CD4-positive, alpha-beta T cell (primary cell): ENCODE measurements around the gene DHX30. TPM values are rescaled to one million over a fixed set of nuclear protein-coding genes. Genes with fewer than 3 reads are reported as not detected.

Experiments used
- ATAC-seq: fragments of 200-7000 bp; cut with Tn5 transposase; one replicate; pipeline ENCODE4 v1.10.0; 2022; ENCODE audit warnings: mild to moderate bottlenecking; ENCODE audit not compliant: poor library complexity
- CTCF ChIA-PET: fragments of 350-600 bp; sonication (Branson Sonifier 250); formaldehyde crosslinking; loops from one replicate; lab custom pipeline; 2021; ENCODE audit warnings: antibody characterized with exemption, inconsistent platforms; lab: Charles Lee
- POLR2A ChIA-PET: fragments of 350-600 bp; sonication (Branson Sonifier 250); formaldehyde crosslinking; loops from one replicate; lab custom pipeline; 2021; ENCODE audit warnings: antibody characterized with exemption, inconsistent platforms; lab: Charles Lee
- DNase-seq, 14 experiments: peaks; one replicate each; pipeline ENCODE4 v3.0.0-alpha.2; 2013 to 2020; ENCODE audit warnings: mixed read lengths in 2 of 14
- H3K27ac ChIP-seq, 2 donors: one replicate each; pipeline versions ENCODE4 v1.5.1 to v1.7.0; 2013; ENCODE audit warnings: low read length in 2 of 2, low read depth in 1 of 2, mild to moderate bottlenecking in 1 of 2
- H3K27me3 ChIP-seq, 2 experiments: 1 replicate in 1 of 2; 2 replicates in 1 of 2; pipeline versions ENCODE4 v1.6.1 to v1.7.0; 2013; ENCODE audit warnings: low read length in 2 of 2, control low read depth in 1 of 2, mild to moderate bottlenecking in 1 of 2, moderate library complexity in 1 of 2; ENCODE audit not compliant: insufficient read depth in 2 of 2, control insufficient read depth in 1 of 2
- H3K36me3 ChIP-seq: one replicate; pipeline ENCODE4 v1.6.1; 2013; ENCODE audit warnings: low read length, control low read depth; ENCODE audit not compliant: insufficient read depth
- H3K4me1 ChIP-seq: one replicate; pipeline ENCODE4 v1.6.1; 2013; ENCODE audit warnings: low read length, control low read depth; ENCODE audit not compliant: insufficient read depth
- H3K4me3 ChIP-seq: one replicate; pipeline ENCODE4 v1.5.1; 2013; ENCODE audit warnings: mild to moderate bottlenecking, low read length, moderate library complexity
- H3K9me3 ChIP-seq, 2 experiments: 1 replicate in 1 of 2; 2 replicates in 1 of 2; pipeline versions ENCODE4 v1.6.1 to v1.7.0; 2013; ENCODE audit warnings: low read length in 2 of 2, mild to moderate bottlenecking in 2 of 2, control low read depth in 1 of 2, moderate library complexity in 1 of 2; ENCODE audit not compliant: control insufficient read depth in 1 of 2, insufficient read depth in 1 of 2
- H3K27ac Mint-ChIP-seq: one replicate; pipeline ENCODE4 v1.8.0; 2020; ENCODE audit warnings: mixed read lengths
- H3K27me3 Mint-ChIP-seq: one replicate; pipeline ENCODE4 v1.8.0; 2021; ENCODE audit warnings: mixed read lengths
- H3K36me3 Mint-ChIP-seq: one replicate; pipeline ENCODE4 v1.8.0; 2021; ENCODE audit warnings: low read depth, mixed read lengths
- H3K4me1 Mint-ChIP-seq: one replicate; pipeline ENCODE4 v1.8.0; 2021; ENCODE audit warnings: low read depth, mixed read lengths
- H3K4me3 Mint-ChIP-seq: one replicate; pipeline ENCODE4 v1.8.0; 2020; ENCODE audit warnings: mild to moderate bottlenecking, mixed read lengths
- H3K9me3 Mint-ChIP-seq: one replicate; pipeline ENCODE4 v1.8.0; 2020; ENCODE audit warnings: mixed read lengths
- intact Hi-C, 2 experiments: fragments of 100-400 bp; cut with DNase I in 1 of 2; cut with micrococcal nuclease in 1 of 2; formaldehyde crosslinking; loops; one replicate each; pipeline versions ENCODE4 v1.15.1 to v1.9.0; 2023 to 2025; cut with DNase I, micrococcal nuclease
- total RNA-seq, 174 experiments: library from RNA in 2 of 174; stranded (reverse) in 2 of 174; gene quantifications; one replicate each; pipeline ENCODE4 v1.2.3 and lab custom pipeline; 2021 to 2026
- TF ChIP-seq, protein P1 (sequence below): fragments of 200-600 bp; IDR thresholded peaks from one replicate; pipeline ENCODE4 v1.8.0; 2022; ENCODE audit warnings: antibody characterized with exemption, mild to moderate bottlenecking

The DHX30 gene
- total RNA-seq, 2 experiments from 2014 or later: 75.1 to 75.6 TPM

DNA sequence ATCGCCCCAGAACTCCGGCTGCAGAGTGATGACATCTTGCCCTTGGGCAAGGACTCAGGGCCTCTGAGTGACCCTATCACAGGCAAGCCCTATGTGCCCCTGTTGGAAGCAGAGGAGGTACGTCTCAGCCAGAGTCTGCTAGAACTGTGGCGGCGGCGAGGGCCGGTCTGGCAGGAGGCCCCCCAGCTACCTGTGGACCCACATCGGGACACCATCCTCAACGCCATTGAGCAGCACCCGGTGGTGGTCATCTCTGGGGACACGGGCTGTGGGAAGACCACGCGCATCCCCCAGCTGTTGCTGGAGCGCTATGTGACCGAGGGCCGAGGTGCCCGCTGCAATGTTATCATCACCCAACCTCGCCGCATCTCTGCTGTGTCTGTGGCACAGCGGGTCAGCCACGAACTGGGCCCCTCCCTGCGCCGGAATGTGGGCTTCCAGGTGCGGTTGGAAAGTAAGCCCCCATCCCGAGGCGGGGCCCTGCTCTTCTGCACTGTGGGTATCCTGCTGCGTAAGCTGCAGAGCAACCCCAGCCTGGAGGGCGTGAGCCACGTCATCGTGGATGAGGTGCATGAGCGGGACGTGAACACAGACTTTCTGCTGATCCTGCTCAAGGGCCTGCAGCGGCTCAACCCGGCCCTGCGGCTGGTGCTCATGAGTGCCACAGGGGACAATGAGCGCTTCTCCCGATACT is 43.4 kb downstream of the DHX30 start:
- Mint-ChIP-seq H3K27me3 (no peaks in the 10 kb centered on the region), H3K36me3 (peaks cover 89% of the 10 kb centered on the region), H3K9me3 (no peaks in the 10 kb centered on the region), H3K4me1 (no peaks in the 10 kb centered on the region), H3K27ac (no peak overlapping the region), H3K4me3 (no peak overlapping the region)
- H3K27ac ChIP-seq: no peak overlapping the region
- ChIA-PET CTCF (no interaction called here), POLR2A (no interaction called here)
- H3K4me1 ChIP-seq: no peaks in the 10 kb centered on the region
- no peaks in the 10 kb centered on the region for H3K27me3 ChIP-seq
- DNase-seq (no peak), ATAC-seq (no peak)
- H3K4me3 ChIP-seq: no peak overlapping the region
- peaks cover 94% of the 10 kb centered on the region for H3K36me3 ChIP-seq
- intact Hi-C loops: no loop called here
- H3K9me3 ChIP-seq: no peaks in the 10 kb centered on the region
- TF ChIP-seq, protein P1, sequence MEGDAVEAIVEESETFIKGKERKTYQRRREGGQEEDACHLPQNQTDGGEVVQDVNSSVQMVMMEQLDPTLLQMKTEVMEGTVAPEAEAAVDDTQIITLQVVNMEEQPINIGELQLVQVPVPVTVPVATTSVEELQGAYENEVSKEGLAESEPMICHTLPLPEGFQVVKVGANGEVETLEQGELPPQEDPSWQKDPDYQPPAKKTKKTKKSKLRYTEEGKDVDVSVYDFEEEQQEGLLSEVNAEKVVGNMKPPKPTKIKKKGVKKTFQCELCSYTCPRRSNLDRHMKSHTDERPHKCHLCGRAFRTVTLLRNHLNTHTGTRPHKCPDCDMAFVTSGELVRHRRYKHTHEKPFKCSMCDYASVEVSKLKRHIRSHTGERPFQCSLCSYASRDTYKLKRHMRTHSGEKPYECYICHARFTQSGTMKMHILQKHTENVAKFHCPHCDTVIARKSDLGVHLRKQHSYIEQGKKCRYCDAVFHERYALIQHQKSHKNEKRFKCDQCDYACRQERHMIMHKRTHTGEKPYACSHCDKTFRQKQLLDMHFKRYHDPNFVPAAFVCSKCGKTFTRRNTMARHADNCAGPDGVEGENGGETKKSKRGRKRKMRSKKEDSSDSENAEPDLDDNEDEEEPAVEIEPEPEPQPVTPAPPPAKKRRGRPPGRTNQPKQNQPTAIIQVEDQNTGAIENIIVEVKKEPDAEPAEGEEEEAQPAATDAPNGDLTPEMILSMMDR: no peak

DNA sequence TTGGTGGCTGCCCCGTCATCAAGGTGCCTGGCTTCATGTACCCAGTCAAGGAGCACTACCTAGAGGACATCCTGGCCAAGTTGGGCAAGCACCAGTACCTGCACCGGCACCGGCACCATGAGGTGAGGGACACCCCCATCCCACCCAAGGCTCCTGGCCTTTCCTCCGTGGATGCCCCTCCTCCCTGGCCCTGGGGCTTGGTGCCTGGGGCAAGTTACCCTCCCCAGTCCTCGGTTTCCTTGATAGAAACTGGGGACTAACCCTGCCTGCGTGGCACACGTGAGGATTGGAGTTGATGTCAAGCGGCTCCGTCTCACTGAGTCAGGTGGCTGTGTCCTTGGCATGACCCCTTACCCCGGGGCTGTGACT is 43.9 kb downstream of the DHX30 start:
- ChIA-PET CTCF (no interaction called here), POLR2A (no interaction called here)
- intact Hi-C loops: no loop called here
- TF ChIP-seq, protein P1: no peak
- Histone ChIP-seq H3K27ac (no peak overlapping the region), H3K36me3 (peaks cover 94% of the 10 kb centered on the region), H3K27me3 (no peaks in the 10 kb centered on the region), H3K4me1 (no peaks in the 10 kb centered on the region), H3K4me3 (no peak overlapping the region), H3K9me3 (no peaks in the 10 kb centered on the region)
- H3K4me3 Mint-ChIP-seq: no peak overlapping the region
- no peaks in the 10 kb centered on the region for H3K4me1 Mint-ChIP-seq
- no peak for DNase-seq
- no peaks in the 10 kb centered on the region for H3K9me3 Mint-ChIP-seq
- no peak overlapping the region for H3K27ac Mint-ChIP-seq
- H3K27me3 Mint-ChIP-seq: no peaks in the 10 kb centered on the region
- peaks cover 88% of the 10 kb centered on the region for H3K36me3 Mint-ChIP-seq
- no peak for ATAC-seq

DNA sequence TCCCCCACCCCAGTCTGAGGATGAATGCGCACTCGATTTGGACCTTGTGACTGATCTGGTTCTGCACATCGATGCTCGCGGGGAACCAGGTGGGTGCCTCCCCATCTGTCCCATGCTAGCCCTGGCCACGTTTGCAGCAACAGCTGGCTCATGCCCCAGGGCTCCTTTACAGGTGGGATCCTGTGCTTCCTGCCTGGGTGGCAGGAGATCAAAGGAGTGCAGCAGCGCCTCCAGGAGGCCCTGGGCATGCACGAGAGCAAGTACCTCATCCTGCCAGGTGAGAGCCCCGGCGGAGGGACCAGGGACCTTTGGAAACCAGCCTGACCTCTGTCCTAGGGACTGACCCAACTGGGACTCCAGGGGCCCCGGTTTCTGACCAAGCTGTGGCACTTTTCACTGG is 44.3 kb downstream of the DHX30 start:
- no peaks in the 10 kb centered on the region for H3K4me1 Mint-ChIP-seq
- H3K4me1 ChIP-seq: no peaks in the 10 kb centered on the region
- ChIA-PET CTCF (no interaction called here), POLR2A (no interaction called here)
- no peaks in the 10 kb centered on the region for H3K27me3 ChIP-seq
- H3K27ac ChIP-seq: no peak overlapping the region
- ATAC-seq: no peak
- H3K27me3 Mint-ChIP-seq: no peaks in the 10 kb centered on the region
- H3K4me3 ChIP-seq: no peak overlapping the region
- no peaks in the 10 kb centered on the region for H3K9me3 Mint-ChIP-seq
- H3K27ac Mint-ChIP-seq: no peak overlapping the region
- H3K36me3 ChIP-seq: peaks cover 91% of the 10 kb centered on the region
- peaks cover 84% of the 10 kb centered on the region for H3K36me3 Mint-ChIP-seq
- TF ChIP-seq, protein P1: no peak
- intact Hi-C loops: no loop called here
- no peak overlapping the region for H3K4me3 Mint-ChIP-seq
- H3K9me3 ChIP-seq: no peaks in the 10 kb centered on the region
- DNase-seq: no peak
